Stomach (tissue), 9 donors: ENCODE results near the gene DIAPH2. TPM values are rescaled to one million over a fixed set of nuclear protein-coding genes. Genes with fewer than 3 reads are reported as not detected.

Source experiments
- DNase-seq, 2 donors: peaks; one replicate each; pipeline versions ENCODE4 v3.0.0 to v3.0.0-alpha.2; 2013 to 2019
- H3K27ac ChIP-seq, 5 donors: fragments of 200-600 bp in 4 of 5; sonication (generic) in 4 of 5; one replicate each; pipeline ENCODE4 v1.5.1; 2013 to 2019; ENCODE audit warnings: mild to moderate bottlenecking in 1 of 5, moderate library complexity in 1 of 5
- H3K27me3 ChIP-seq, 3 donors: fragments of 200-600 bp; sonication (generic); one replicate each; pipeline ENCODE4 v1.5.1; 2017 to 2019; ENCODE audit warnings: mixed run types in 1 of 3
- H3K36me3 ChIP-seq, 4 donors: fragments of 200-600 bp; sonication (generic); 1 replicate in 3 of 4; 2 replicates in 1 of 4; pipeline ENCODE4 v1.5.1; 2016 to 2019
- H3K4me1 ChIP-seq, 4 donors: fragments of 200-600 bp; sonication (generic); one replicate each; pipeline ENCODE4 v1.5.1; 2016 to 2019
- H3K4me3 ChIP-seq, 4 donors: fragments of 200-600 bp; sonication (generic) in 3 of 4; one replicate each; pipeline ENCODE4 v1.5.1; 2016 to 2019; ENCODE audit warnings: mild to moderate bottlenecking in 1 of 4
- H3K9me3 ChIP-seq, 4 donors: fragments of 200-600 bp; sonication (generic); one replicate each; pipeline ENCODE4 v1.5.1; 2016 to 2019
- CTCF ChIP-seq, 7 experiments: fragments of 450-650 bp in 4 of 7; fragments of 200-600 bp in 3 of 7; sonication (generic) in 3 of 7; IDR thresholded peaks; one replicate each; pipeline ENCODE4 v1.5.1; 2016 to 2019; ENCODE audit warnings: antibody characterized with exemption in 7 of 7, control low read depth in 2 of 7, mild to moderate bottlenecking in 1 of 7
- EP300 ChIP-seq: sonication (generic); formaldehyde crosslinking; IDR thresholded peaks from one replicate; pipeline ENCODE4 v1.6.1; 2017; ENCODE audit warnings: antibody characterized with exemption
- POLR2A ChIP-seq, 4 donors: fragments of 450-650 bp; IDR thresholded peaks; one replicate each; pipeline ENCODE4 v1.6.1; 2016; ENCODE audit warnings: antibody characterized with exemption in 4 of 4, control low read depth in 2 of 4, mild to moderate bottlenecking in 1 of 4, moderate library complexity in 1 of 4
- POLR2AphosphoS5 ChIP-seq, 3 donors: sonication (generic); formaldehyde crosslinking; IDR thresholded peaks; one replicate each; pipeline ENCODE4 v1.6.1; 2016; ENCODE audit warnings: antibody characterized with exemption in 3 of 3
- WGBS, 5 donors: extraction: QIAGEN DNeasy Blood & Tissue Kit in 3 of 5; methylation state at CpG; one replicate each; pipeline versions ENCODE4 v1.1.5 to v1.1.7; 2013 to 2018; 5-methylcytosine and 5-hydroxymethylcytosine counted together
- intact Hi-C: fragments of 100-400 bp; cut with DNase I; formaldehyde crosslinking; loops from one replicate; pipeline ENCODE4 v1.15.1; 2023; ENCODE audit warnings: low total_unique reads
- polyA plus RNA-seq, 3 donors: library from polyadenylated mRNA; stranded (reverse); fragments of 200-250 nt; gene quantifications; one replicate each; pipeline ENCODE4 v1.2.3, GENCODE V29; 2013
- total RNA-seq, 5 donors: library from RNA; depleted of rRNA; stranded (reverse); fragments of >200 nt; gene quantifications; one replicate each; pipeline versions ENCODE4 v1.1.0 to v1.2.3, GENCODE V29; 2014 to 2016
- donor health status: healthy with polysubstance abuse.
- donor health status: Bipolar disorder and iron deficiency.
- donor health status: healthy.

Gene DIAPH2
- total and polyA plus RNA-seq, 8 donors = 5.2 to 52.5 (median 27.3) TPM

GRCh38 chrX:97030463-97030862 lies 345.8 kb downstream of the DIAPH2 start:
- TF ChIP-seq POLR2AphosphoS5 (IDR thresholded peaks at IDR 0.05) (no peak), CTCF (IDR thresholded peaks at IDR 0.05) (no peak), EP300 (no peak), POLR2A (IDR thresholded peaks at IDR 0.05) (no peak)
- Histone ChIP-seq H3K4me3 (no peak overlapping the region), H3K36me3 (no peaks in the 10 kb centered on the region), H3K4me1 (no peaks in the 10 kb centered on the region), H3K9me3 (no peaks in the 10 kb centered on the region), H3K27ac (no peak overlapping the region), H3K27me3 (no peaks in the 10 kb centered on the region)
- no peak for DNase-seq
- intact Hi-C loops = no loop called here
- WGBS, 5 donors = 73 to 96% (median 79%) methylated on average over 2 of the region's 2 CpGs

GRCh38 chrX:97030947-97031346 lies 346.3 kb downstream of the DIAPH2 start:
- Histone ChIP-seq H3K36me3 (no peaks in the 10 kb centered on the region), H3K9me3 (no peaks in the 10 kb centered on the region), H3K4me3 (no peak overlapping the region), H3K27ac (no peak overlapping the region), H3K4me1 (no peaks in the 10 kb centered on the region), H3K27me3 (no peaks in the 10 kb centered on the region)
- DNase-seq = no peak
- 77 to 92% (median 87%) methylated on average over 1 of the region's 1 CpG for WGBS, 5 donors
- TF ChIP-seq POLR2AphosphoS5 (IDR thresholded peaks at IDR 0.05) (no peak), POLR2A (IDR thresholded peaks at IDR 0.05) (no peak), CTCF (IDR thresholded peaks at IDR 0.05) (no peak), EP300 (no peak)
- intact Hi-C loops = no loop called here

- intact Hi-C loops = no loop called here
Observed at GRCh38 chrX:97039363-97040029, 354.9 kb downstream of the DIAPH2 start.

GRCh38 chrX:97045470-97045869 lies 360.8 kb downstream of the DIAPH2 start:
- Histone ChIP-seq H3K4me3 (no peak overlapping the region), H3K36me3 (no peaks in the 10 kb centered on the region), H3K27me3 (no peaks in the 10 kb centered on the region), H3K4me1 (no peaks in the 10 kb centered on the region), H3K27ac (no peak overlapping the region), H3K9me3 (no peaks in the 10 kb centered on the region)
- intact Hi-C loops = no loop called here
- DNase-seq = no peak
- 83 to 94% (median 93%) methylated on average over 1 of the region's 1 CpG for WGBS, 5 donors
- no peak for TF ChIP-seq EP300
- TF ChIP-seq CTCF (IDR thresholded peaks at IDR 0.05) = no peak

More at GRCh38 chrX:97039363-97040029, 354.9 kb downstream of the DIAPH2 start:
- no peaks in the 10 kb centered on the region for H3K27me3 ChIP-seq
- WGBS, 5 donors = 19 to 58% (median 31%) methylated on average over 4 of the region's 4 CpGs
- H3K27ac ChIP-seq = no peak overlapping the region
- no peak overlapping the region for H3K4me3 ChIP-seq
- H3K4me1 ChIP-seq = no peaks in the 10 kb centered on the region
- no peaks in the 10 kb centered on the region for H3K9me3 ChIP-seq
- DNase-seq = peak; percentile 27 to 51
- H3K36me3 ChIP-seq = no peaks in the 10 kb centered on the region
- TF ChIP-seq CTCF (IDR thresholded peaks at IDR 0.05) = no peak
- no peak for TF ChIP-seq POLR2A (IDR thresholded peaks at IDR 0.05)
